NCI-H524 (cell line): ENCODE results near the gene PRKN.
A peak's percentile ranks its signal among the peaks of the same experiment; 100 is the strongest.

Source experiments
- DNase-seq, 2 experiments: peaks; one replicate each; lab custom pipeline; 2025; lab: John Stamatoyannopoulos, UW

The PRKN gene

GRCh38 chr6:162538643-162539064, 188.9 kb downstream of the PRKN start:
- peak; percentile 60 to 83 for DNase-seq

GRCh38 chr6:162533009-162533400, 194.6 kb downstream of the PRKN start:
- DNase-seq = no peak

- no peak for DNase-seq
These were observed 195.1 kb downstream of the PRKN start for GRCh38 chr6:162532283-162533008.

GRCh38 chr6:162531391-162531790, 196.2 kb downstream of the PRKN start:
- DNase-seq = peak in 1 of 2 experiments; percentile 38

GRCh38 chr6:162528538-162528937, 199.0 kb downstream of the PRKN start:
- DNase-seq = no peak

GRCh38 chr6:162526960-162527359, 200.6 kb downstream of the PRKN start:
- DNase-seq = no peak

GRCh38 chr6:162525181-162525580, 202.4 kb downstream of the PRKN start:
- no peak for DNase-seq

- no peak for DNase-seq
These were observed 214.8 kb downstream of the PRKN start for GRCh38 chr6:162512744-162513143.

- no peak for DNase-seq
These were observed 230.2 kb downstream of the PRKN start for GRCh38 chr6:162497389-162497788.

- DNase-seq = no peak
These were observed 233.6 kb downstream of the PRKN start for GRCh38 chr6:162493917-162494316.

GRCh38 chr6:162491637-162492036, 235.9 kb downstream of the PRKN start:
- DNase-seq = peak in 1 of 2 experiments; percentile 64

GRCh38 chr6:162489101-162489976, 238.2 kb downstream of the PRKN start:
- no peak for DNase-seq

- no peak for DNase-seq
These were observed 239.1 kb downstream of the PRKN start for GRCh38 chr6:162488444-162488843.

- DNase-seq = peak; percentile 83 to 96
These were observed 242.1 kb downstream of the PRKN start for GRCh38 chr6:162485464-162485863.

GRCh38 chr6:162481938-162482337, 245.6 kb downstream of the PRKN start:
- no peak for DNase-seq

GRCh38 chr6:162481320-162481719, 246.2 kb downstream of the PRKN start:
- DNase-seq = peak in 1 of 2 experiments; percentile 28

- DNase-seq = peak in 1 of 2 experiments; percentile 69
These were observed 249.3 kb downstream of the PRKN start for GRCh38 chr6:162478192-162478671.

GRCh38 chr6:162474722-162475121, 252.8 kb downstream of the PRKN start:
- DNase-seq = no peak

GRCh38 chr6:162471842-162472241, 255.7 kb downstream of the PRKN start:
- no peak for DNase-seq

GRCh38 chr6:162468326-162468725, 259.2 kb downstream of the PRKN start:
- DNase-seq = no peak

- DNase-seq = no peak
These were observed 259.9 kb downstream of the PRKN start for GRCh38 chr6:162467679-162468078.

GRCh38 chr6:162463576-162463975, 264.0 kb downstream of the PRKN start:
- no peak for DNase-seq

GRCh38 chr6:162459985-162460384, 267.6 kb downstream of the PRKN start:
- DNase-seq = no peak
